ENCODE measurements around the gene PRPF6. TPM values are rescaled to one million over a fixed set of nuclear protein-coding genes. Genes with fewer than 3 reads are reported as not detected.
A peak's percentile ranks its signal among the peaks of the same experiment; 100 is the strongest.

PRPF6 gene
- total and polyA plus RNA-seq, 2 of the 13 experiments (the other 11 are each of a cell fraction or from before 2014, with no cell fraction given): 63.7 to 101 TPM

DNA sequence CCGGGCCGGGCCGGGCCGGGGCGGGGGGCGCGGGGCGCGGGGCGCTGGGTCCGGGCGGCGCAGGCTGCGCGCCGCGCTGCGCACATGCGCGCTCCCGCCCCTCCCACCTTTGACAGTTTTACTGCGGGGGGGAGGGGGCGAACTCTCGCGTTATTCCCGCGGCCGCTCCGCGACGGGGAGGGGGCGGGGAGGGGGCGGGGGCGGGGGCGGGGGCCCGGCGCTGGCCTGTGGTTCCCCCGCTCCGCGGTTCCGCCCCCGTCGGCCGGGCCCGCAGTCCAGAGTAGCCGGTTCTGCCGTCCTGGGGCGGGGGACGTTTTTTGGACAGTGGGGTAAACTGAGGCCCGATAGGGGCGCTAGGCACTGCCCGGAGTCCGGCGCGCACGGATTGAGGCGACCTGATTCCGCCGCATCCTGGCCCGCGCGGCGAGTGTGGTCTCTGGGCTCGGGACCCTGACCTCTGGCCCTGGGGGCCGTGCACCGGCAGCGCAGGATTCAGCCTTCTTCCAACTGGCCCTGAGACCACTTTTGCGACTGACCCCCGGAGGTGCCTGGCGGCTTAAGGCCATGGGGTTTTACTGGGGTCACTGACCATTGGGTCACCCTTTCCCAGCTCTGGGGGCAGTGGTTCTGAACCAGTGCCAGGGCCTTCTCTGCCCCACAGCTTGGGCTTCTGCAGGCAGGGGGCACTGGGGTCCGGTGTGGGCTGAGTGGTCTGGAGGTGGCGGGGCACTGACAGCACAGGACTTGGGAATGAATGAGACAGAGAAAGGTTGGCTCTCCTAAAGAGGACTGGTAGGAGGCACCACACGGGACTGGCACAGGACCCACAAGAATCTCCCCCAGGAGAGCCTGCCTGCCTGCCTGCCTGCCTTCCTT, 10.9 kb upstream of the PRPF6 start, which contains the start of gene ZNF512B (continued):
- TF ChIP-seq, protein P1, sequence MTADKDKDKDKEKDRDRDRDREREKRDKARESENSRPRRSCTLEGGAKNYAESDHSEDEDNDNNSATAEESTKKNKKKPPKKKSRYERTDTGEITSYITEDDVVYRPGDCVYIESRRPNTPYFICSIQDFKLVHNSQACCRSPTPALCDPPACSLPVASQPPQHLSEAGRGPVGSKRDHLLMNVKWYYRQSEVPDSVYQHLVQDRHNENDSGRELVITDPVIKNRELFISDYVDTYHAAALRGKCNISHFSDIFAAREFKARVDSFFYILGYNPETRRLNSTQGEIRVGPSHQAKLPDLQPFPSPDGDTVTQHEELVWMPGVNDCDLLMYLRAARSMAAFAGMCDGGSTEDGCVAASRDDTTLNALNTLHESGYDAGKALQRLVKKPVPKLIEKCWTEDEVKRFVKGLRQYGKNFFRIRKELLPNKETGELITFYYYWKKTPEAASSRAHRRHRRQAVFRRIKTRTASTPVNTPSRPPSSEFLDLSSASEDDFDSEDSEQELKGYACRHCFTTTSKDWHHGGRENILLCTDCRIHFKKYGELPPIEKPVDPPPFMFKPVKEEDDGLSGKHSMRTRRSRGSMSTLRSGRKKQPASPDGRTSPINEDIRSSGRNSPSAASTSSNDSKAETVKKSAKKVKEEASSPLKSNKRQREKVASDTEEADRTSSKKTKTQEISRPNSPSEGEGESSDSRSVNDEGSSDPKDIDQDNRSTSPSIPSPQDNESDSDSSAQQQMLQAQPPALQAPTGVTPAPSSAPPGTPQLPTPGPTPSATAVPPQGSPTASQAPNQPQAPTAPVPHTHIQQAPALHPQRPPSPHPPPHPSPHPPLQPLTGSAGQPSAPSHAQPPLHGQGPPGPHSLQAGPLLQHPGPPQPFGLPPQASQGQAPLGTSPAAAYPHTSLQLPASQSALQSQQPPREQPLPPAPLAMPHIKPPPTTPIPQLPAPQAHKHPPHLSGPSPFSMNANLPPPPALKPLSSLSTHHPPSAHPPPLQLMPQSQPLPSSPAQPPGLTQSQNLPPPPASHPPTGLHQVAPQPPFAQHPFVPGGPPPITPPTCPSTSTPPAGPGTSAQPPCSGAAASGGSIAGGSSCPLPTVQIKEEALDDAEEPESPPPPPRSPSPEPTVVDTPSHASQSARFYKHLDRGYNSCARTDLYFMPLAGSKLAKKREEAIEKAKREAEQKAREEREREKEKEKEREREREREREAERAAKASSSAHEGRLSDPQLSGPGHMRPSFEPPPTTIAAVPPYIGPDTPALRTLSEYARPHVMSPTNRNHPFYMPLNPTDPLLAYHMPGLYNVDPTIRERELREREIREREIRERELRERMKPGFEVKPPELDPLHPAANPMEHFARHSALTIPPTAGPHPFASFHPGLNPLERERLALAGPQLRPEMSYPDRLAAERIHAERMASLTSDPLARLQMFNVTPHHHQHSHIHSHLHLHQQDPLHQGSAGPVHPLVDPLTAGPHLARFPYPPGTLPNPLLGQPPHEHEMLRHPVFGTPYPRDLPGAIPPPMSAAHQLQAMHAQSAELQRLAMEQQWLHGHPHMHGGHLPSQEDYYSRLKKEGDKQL (CRISPR knock-in tag; IDR thresholded peaks at IDR 0.05; ENCODE audit: low read depth): no peak
- TF ChIP-seq FOXC1 (CRISPR knock-in tag; IDR thresholded peaks at IDR 0.05; ENCODE audit: borderline replicate concordance): peak; percentile 79
- TF ChIP-seq TCF7L2 (IDR thresholded peaks at IDR 0.05; ENCODE audit: low read depth, low read length): no peak
- TF ChIP-seq CBFB (CRISPR knock-in tag; IDR thresholded peaks at IDR 0.05): no peak; the same call in none of the 2 replicates
- TF ChIP-seq ZNF335 (CRISPR knock-in tag; IDR thresholded peaks at IDR 0.05): no peak
- no peak for TF ChIP-seq ZNF451 (CRISPR knock-in tag; IDR thresholded peaks at IDR 0.05)
- no peak for TF ChIP-seq KDM3A (CRISPR knock-in tag; IDR thresholded peaks at IDR 0.05; ENCODE audit: low read depth)
- peak; percentile 91; the same call in 1 of the 2 replicates for TF ChIP-seq MYNN (CRISPR knock-in tag; IDR thresholded peaks at IDR 0.05; ENCODE audit: low read depth)
- no peak for TF ChIP-seq SMAD9 (CRISPR knock-in tag; IDR thresholded peaks at IDR 0.05)
- TF ChIP-seq NCOA5 (CRISPR knock-in tag; IDR thresholded peaks at IDR 0.05): no peak
- no peak for TF ChIP-seq HOXA7 (CRISPR knock-in tag; IDR thresholded peaks at IDR 0.05)
- no peak for TF ChIP-seq KAT7 (CRISPR knock-in tag; IDR thresholded peaks at IDR 0.05; ENCODE audit: borderline replicate concordance)
- TF ChIP-seq KDM5B (CRISPR knock-in tag; IDR thresholded peaks at IDR 0.05; ENCODE audit: borderline replicate concordance): peak; percentile 46
- TF ChIP-seq, protein P2, sequence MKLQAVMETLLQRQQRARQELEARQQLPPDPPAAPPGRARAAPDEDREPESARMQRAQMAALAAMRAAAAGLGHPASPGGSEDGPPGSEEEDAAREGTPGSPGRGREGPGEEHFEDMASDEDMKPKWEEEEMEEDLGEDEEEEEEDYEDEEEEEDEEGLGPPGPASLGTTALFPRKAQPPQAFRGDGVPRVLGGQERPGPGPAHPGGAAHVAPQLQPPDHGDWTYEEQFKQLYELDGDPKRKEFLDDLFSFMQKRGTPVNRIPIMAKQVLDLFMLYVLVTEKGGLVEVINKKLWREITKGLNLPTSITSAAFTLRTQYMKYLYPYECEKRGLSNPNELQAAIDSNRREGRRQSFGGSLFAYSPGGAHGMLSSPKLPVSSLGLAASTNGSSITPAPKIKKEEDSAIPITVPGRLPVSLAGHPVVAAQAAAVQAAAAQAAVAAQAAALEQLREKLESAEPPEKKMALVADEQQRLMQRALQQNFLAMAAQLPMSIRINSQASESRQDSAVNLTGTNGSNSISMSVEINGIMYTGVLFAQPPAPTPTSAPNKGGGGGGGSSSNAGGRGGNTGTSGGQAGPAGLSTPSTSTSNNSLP (IDR thresholded peaks at IDR 0.05; ENCODE audit: low read depth, low read length): no peak
- no peak for TF ChIP-seq AHR (CRISPR knock-in tag; IDR thresholded peaks at IDR 0.05)
- no peak for TF ChIP-seq NPAS2 (CRISPR knock-in tag; IDR thresholded peaks at IDR 0.05; ENCODE audit: borderline replicate concordance)
- TF ChIP-seq HMG20B (CRISPR knock-in tag; conservative IDR thresholded peaks at IDR 0.05): no peak
- no peak for TF ChIP-seq ZNF17 (CRISPR knock-in tag; IDR thresholded peaks at IDR 0.05)
- TF ChIP-seq, protein P3, sequence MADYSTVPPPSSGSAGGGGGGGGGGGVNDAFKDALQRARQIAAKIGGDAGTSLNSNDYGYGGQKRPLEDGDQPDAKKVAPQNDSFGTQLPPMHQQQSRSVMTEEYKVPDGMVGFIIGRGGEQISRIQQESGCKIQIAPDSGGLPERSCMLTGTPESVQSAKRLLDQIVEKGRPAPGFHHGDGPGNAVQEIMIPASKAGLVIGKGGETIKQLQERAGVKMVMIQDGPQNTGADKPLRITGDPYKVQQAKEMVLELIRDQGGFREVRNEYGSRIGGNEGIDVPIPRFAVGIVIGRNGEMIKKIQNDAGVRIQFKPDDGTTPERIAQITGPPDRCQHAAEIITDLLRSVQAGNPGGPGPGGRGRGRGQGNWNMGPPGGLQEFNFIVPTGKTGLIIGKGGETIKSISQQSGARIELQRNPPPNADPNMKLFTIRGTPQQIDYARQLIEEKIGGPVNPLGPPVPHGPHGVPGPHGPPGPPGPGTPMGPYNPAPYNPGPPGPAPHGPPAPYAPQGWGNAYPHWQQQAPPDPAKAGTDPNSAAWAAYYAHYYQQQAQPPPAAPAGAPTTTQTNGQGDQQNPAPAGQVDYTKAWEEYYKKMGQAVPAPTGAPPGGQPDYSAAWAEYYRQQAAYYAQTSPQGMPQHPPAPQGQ (CRISPR knock-in tag; IDR thresholded peaks at IDR 0.05; ENCODE audit: borderline replicate concordance): no peak
- TF ChIP-seq ZNF180 (CRISPR knock-in tag; IDR thresholded peaks at IDR 0.05; ENCODE audit: borderline replicate concordance, low read depth): no peak
- TF ChIP-seq ZNF138 (CRISPR knock-in tag; IDR thresholded peaks at IDR 0.05; ENCODE audit: low read depth): no peak
- TF ChIP-seq RFX1 (IDR thresholded peaks at IDR 0.05): no peak

All from HepG2 (cell line).